ENCODE results near the gene IFI6.

DNA sequence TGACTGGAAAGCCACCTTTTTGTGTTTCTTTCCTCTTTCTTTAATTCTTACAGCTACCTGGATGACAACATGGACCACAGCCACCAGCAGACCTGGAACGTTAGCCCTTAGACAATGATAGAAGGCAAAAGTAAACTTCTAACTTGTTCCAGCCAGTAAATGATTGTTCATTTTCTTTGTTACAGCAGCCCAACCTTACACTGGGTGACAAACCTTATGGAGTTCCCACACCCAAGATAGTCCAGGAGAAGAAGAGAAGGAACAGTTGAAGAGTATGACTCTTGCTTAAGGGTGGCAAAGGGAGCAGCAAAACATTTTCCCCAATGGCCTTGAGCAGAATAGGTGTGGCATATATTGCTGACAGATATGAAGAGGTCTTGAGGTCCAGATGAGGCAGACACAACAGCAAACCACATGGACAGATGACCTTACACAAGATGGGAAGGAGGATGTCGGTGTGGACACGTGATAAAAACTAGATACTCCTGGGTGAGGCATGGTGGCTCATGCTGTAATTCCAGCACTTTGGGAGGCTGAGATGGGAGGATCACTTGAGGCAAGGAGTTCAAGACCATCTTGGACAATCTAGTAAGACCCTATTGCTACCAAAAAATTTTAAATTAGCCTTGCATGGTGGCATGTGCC is 42.0 kb upstream of the IFI6 start:
- TF ChIP-seq CTCF (IDR thresholded peaks at IDR 0.05 in 8 of 11, conservative IDR thresholded peaks at IDR 0.05 in 3 of 11) (no peak), POLR2A (IDR thresholded peaks at IDR 0.05) (no peak)

Data from spleen (tissue), 7 donors.